Omental fat pad (tissue), 4 donors: ENCODE results near the gene MAST1. TPM values are rescaled to one million over a fixed set of nuclear protein-coding genes. Genes with fewer than 3 reads are reported as not detected.

ENCODE experiments used
- ATAC-seq: fragments of 150-250 bp; one replicate; pipeline ENCODE4 v1.9.1; 2016; ENCODE audit warnings: mild to moderate bottlenecking, moderate library complexity; ENCODE audit not compliant: low FRiP score
- DNase-seq: peaks from one replicate; pipeline ENCODE4 v3.0.0-alpha.2; 2019; ENCODE audit warnings: low spot score
- total RNA-seq, 4 donors: library from RNA; depleted of rRNA; stranded (reverse); fragments of >200 nt; gene quantifications; one replicate each; pipeline ENCODE4 v1.1.0, GENCODE V29; 2016
- TF ChIP-seq, protein P1 (sequence below), 3 donors: fragments of 450-650 bp; IDR thresholded peaks; one replicate each; pipeline ENCODE4 v1.5.1; 2016 to 2017; ENCODE audit warnings: antibody characterized with exemption in 3 of 3, mild to moderate bottlenecking in 3 of 3, moderate library complexity in 2 of 3

The MAST1 gene
- total RNA-seq, 4 donors from 2014 or later: not detected

DNA sequence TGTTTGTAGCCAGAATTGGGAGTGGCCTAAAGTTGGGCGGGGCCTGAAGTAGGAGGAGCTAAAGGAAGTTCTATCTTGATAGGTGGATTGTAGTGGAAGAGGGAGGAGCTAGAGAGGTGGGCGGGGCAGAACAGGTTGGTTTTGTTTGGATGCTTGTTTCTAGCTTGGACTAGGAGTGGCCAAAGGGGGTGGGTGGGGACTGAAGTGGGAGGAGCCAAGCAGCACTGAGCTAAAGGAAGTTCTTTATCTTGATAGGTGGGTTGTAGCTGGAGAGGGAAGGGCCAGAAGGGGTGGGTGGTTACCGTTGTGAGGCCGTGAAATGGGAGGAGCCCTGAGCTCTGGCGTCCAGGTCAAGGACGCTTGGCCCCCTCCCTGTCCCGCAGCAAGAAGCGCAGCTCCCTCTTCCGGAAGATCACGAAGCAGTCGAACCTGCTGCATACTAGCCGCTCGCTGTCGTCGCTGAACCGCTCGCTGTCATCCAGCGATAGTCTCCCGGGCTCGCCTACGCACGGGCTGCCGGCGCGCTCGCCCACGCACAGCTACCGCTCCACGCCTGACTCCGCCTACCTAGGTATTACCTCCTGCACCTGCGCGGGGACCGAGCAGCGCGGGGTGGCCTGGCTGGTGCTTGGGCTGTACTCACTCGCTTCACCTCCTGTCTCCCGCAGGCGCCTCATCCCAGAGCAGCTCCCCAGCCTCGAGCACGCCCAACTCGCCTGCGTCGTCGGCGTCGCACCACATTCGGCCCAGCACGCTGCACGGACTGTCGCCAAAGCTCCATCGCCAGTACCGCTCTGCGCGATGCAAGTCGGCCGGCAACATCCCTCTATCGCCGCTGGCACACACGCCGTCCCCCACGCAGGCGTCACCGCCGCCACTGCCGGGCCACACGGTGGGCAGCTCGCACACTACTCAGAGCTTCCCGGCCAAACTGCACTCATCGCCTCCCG is 34.9 kb downstream of the MAST1 start:
- ATAC-seq: peak; percentile 67
- TF ChIP-seq, protein P1, sequence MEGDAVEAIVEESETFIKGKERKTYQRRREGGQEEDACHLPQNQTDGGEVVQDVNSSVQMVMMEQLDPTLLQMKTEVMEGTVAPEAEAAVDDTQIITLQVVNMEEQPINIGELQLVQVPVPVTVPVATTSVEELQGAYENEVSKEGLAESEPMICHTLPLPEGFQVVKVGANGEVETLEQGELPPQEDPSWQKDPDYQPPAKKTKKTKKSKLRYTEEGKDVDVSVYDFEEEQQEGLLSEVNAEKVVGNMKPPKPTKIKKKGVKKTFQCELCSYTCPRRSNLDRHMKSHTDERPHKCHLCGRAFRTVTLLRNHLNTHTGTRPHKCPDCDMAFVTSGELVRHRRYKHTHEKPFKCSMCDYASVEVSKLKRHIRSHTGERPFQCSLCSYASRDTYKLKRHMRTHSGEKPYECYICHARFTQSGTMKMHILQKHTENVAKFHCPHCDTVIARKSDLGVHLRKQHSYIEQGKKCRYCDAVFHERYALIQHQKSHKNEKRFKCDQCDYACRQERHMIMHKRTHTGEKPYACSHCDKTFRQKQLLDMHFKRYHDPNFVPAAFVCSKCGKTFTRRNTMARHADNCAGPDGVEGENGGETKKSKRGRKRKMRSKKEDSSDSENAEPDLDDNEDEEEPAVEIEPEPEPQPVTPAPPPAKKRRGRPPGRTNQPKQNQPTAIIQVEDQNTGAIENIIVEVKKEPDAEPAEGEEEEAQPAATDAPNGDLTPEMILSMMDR (IDR thresholded peaks at IDR 0.05): no peak
- peak; percentile 34 for DNase-seq

DNA sequence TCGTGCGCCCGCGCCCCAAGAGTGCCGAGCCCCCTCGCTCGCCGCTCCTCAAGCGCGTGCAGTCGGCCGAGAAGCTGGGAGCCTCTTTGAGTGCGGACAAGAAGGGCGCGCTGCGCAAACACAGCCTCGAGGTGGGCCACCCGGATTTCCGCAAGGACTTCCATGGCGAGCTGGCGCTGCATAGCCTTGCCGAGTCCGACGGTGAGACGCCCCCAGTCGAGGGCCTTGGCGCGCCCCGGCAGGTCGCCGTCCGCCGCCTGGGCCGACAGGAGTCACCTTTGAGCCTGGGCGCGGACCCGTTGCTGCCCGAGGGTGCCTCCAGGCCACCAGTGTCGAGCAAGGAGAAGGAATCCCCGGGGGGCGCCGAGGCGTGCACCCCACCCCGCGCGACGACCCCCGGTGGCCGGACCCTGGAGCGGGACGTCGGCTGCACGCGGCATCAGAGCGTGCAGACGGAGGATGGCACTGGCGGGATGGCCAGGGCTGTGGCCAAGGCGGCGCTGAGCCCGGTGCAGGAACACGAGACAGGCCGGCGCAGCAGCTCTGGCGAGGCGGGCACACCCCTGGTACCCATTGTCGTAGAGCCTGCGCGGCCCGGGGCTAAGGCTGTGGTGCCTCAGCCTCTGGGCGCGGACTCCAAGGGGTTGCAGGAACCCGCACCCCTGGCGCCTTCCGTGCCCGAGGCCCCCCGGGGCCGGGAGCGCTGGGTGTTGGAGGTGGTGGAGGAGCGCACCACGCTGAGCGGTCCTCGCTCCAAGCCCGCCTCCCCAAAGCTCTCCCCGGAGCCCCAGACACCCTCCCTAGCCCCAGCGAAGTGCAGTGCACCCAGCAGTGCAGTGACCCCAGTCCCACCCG is 35.8 kb downstream of the MAST1 start:
- DNase-seq: no peak
- no peak for ATAC-seq
- TF ChIP-seq, protein P1 (IDR thresholded peaks at IDR 0.05): no peak

DNA sequence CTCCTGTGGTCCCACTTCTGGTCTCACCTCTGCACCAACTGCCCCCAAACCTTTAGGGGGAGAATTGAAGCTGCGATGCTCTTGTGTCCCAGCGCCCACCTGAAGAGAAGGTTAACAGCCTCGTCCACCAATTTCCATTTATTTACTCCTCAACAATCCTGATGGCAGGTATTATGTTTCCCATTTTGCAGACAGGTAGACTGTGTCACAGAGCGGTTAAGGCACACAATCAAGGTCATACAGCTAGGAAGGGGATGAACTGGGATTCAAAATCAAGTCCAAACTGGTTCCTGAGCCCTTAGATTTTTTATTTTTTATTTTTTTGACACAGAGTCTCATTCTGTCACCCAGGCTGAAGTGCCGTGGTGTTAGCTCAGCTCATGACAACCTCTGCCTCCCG is 36.8 kb downstream of the MAST1 start:
- DNase-seq (no peak), ATAC-seq (no peak)

DNA sequence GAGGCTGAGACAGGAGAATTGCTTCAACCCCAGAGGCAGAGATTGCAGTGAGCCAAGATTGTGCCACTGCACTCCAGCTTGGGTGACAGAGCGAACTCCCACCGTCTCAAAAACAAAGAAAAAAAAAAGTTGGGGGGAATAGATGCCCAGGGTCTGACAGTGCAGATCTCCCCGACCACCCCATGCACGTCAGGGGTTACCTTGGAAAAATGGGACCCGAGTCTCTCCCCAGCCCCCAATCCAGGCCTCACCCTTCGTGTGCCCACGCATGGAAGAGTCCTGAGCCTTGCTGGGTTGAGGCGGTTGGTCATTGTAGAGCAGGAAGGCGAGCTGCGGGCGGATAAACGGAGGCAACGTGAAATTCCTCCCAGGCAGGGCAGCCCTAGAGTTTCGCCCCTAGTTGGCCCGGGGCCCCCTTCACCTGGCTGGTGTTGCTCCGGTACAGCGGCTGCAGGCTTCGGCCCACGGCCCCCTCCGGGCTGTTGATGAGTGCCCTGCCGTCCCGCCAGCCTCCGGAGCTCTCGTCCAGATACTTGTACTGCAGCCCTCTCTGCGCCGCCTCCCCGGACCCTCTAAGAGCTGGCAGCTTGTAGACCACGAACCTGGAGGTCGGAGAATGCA is 42.3 kb downstream of the MAST1 start:
- TF ChIP-seq, protein P1 (IDR thresholded peaks at IDR 0.05): no peak
- no peak for DNase-seq
- ATAC-seq: peak; percentile 21

More for the DNA sequence above, 36.8 kb downstream of the MAST1 start:
- TF ChIP-seq, protein P1 (IDR thresholded peaks at IDR 0.05): no peak

DNA sequence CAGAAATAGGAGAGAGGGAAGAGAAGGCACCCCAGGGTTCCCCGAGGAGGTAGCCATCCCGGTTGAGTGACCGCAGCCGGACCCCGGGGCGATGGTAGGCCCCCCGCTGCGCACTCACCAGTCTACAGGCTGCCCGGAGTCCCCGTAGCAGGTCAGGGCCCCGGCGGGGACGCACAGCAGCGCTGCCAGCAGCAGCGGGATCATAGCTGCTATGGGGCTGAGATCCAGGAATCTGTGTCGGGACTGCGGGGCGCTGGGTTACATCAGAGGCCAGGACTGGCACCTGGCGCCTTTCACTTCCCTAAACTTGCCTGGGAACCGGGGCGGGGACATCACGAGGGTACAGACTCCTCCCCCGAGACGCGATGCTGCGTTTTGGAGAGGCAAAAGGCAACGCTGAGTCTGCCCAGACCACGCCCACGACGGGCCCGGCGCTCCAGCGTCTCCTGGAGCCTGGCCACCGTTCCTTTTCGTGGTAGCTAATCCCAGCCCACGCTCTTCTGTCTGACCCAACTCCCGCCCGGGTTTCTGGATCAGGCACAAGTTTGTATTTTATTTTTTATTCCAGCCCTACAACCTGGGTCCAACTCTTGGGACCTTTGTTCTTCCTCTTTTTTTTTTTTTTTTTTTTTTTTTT is 43.0 kb downstream of the MAST1 start, which contains the start of gene DNASE2:
TSS of gene DNASE2 (minus strand) at position 278 of the 637 bp plus-strand sequence. CDS start at position 204, 74 bp downstream.
- TF ChIP-seq, protein P1 (IDR thresholded peaks at IDR 0.05): no peak
- ATAC-seq (peak; percentile 94), DNase-seq (peak; percentile 79)

DNA sequence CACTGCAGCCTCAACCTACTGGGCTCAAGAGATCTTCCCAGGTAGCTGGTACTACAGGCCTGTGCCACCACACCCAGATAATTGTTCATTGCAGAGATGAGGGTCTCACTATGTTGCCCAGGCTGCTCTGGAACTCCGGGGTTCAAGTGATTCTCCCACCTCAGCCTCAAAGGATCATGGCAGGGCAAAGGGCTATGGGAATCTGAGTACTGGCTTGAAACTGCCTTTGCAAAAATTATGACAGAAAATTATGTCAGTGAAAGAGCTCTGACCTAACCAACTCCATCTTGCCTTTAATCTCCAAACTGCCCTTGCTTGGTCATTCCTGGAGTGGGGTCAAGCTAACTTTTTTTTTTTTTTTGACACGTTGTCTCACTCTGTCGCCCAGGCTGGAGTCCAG is 44.3 kb downstream of the MAST1 start:
- DNase-seq: no peak
- TF ChIP-seq, protein P1 (IDR thresholded peaks at IDR 0.05): no peak
- no peak for ATAC-seq
